ENCODE data around the gene MBL2.

Gene MBL2

DNA sequence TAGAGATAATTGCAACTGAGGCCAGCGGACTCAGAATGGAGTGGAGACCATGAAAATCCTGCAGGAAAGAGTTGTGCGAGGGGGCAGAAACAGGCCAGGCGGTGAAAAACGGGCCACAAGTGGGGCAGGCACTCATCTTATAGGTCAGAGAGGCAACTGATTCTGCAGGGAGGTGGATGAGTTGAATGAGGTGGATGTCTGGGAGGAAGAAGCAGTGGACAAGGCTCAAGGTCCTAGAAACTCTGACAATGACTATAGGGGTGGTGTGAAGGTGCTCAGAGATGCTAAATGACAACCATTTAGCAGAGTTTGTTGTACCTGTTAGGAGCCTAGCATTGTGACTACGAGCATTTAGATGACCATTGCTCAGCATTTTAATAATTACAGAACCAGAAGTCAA is 33.6 kb downstream of the MBL2 start:
- TF ChIP-seq CTCF (IDR thresholded peaks at IDR 0.05; ENCODE audit: low read depth, low read length, missing control alignments) = no peak
- H3K4me3 ChIP-seq (replicated peaks; ENCODE audit: low read depth, low read length) = no peak overlapping the region
- no peak for DNase-seq (ENCODE audit: extremely low read depth, low read depth)

- DNase-seq (ENCODE audit: extremely low read depth, low read depth) = no peak
- H3K4me3 ChIP-seq (replicated peaks; ENCODE audit: low read depth, low read length) = no peak overlapping the region
- peak; percentile 27 for TF ChIP-seq CTCF (IDR thresholded peaks at IDR 0.05; ENCODE audit: low read depth, low read length, missing control alignments)
These were observed 43.1 kb downstream of the MBL2 start for GRCh38 chr10:52729271-52730104.

- no peak for DNase-seq (ENCODE audit: extremely low read depth, low read depth)
- TF ChIP-seq CTCF (IDR thresholded peaks at IDR 0.05; ENCODE audit: low read depth, low read length, missing control alignments) = no peak
- no peak overlapping the region for H3K4me3 ChIP-seq (replicated peaks; ENCODE audit: low read depth, low read length)
These were observed 52.6 kb downstream of the MBL2 start for GRCh38 chr10:52720018-52720417.
